ENCODE measurements around the gene SLC6A18. TPM values are rescaled to one million over a fixed set of nuclear protein-coding genes. Genes with fewer than 3 reads are reported as not detected.
A peak's percentile ranks its signal among the peaks of the same experiment; 100 is the strongest.
"Not testable (repeated sequence)": the region's sequence is repeated elsewhere in the genome, so short reads cannot be mapped to it uniquely, and the experiment has no call there.

SLC6A18 gene
- polyA plus RNA-seq, 6 donors from 2014 or later = not detected

GRCh38 chr5:1228120-1228519 lies 2.9 kb downstream of the SLC6A18 start:
- no peak for DNase-seq
- peaks cover 0 to 8% of the 10 kb centered on the region in 2 donors for H3K36me3 Mint-ChIP-seq
- ATAC-seq (ENCODE audit: low read depth in 2 of 2) = no peak
- H3K4me3 Mint-ChIP-seq = no peak overlapping the region
- peaks cover 0 to 2% (median 0%) of the 10 kb centered on the region in 7 donors for H3K9me3 Mint-ChIP-seq
- H3K27ac Mint-ChIP-seq = no peak overlapping the region
- peaks cover 4 to 9% (median 6%) of the 10 kb centered on the region in 3 donors for H3K4me1 Mint-ChIP-seq
- peaks cover 10 to 32% (median 20%) of the 10 kb centered on the region in 3 donors for H3K27me3 Mint-ChIP-seq

GRCh38 chr5:1229023-1229422 lies 3.8 kb downstream of the SLC6A18 start:
- peaks cover 10 to 32% (median 20%) of the 10 kb centered on the region in 3 donors for H3K27me3 Mint-ChIP-seq
- DNase-seq; ATAC-seq (ENCODE audit: low read depth in 2 of 2); H3K4me1 Mint-ChIP-seq; H3K36me3 Mint-ChIP-seq; H3K9me3 Mint-ChIP-seq; H3K4me3 Mint-ChIP-seq: not testable (repeated sequence)
- peak overlapping the region in 2 of 6 donors; percentile 37 to 60 for H3K27ac Mint-ChIP-seq

- DNase-seq (no peak), ATAC-seq (ENCODE audit: low read depth in 2 of 2) (no peak)
- Mint-ChIP-seq H3K27ac (no peak overlapping the region), H3K9me3 (peaks cover 0 to 2% (median 0%) of the 10 kb centered on the region in 7 donors), H3K36me3 (peaks cover 0 to 8% of the 10 kb centered on the region in 2 donors), H3K27me3 (peaks cover 10 to 32% (median 20%) of the 10 kb centered on the region in 3 donors), H3K4me1 (peaks cover 4 to 9% (median 6%) of the 10 kb centered on the region in 3 donors), H3K4me3 (no peak overlapping the region)
Measured at GRCh38 chr5:1229822-1230221, 4.6 kb downstream of the SLC6A18 start.

- peaks cover 10 to 32% (median 20%) of the 10 kb centered on the region in 3 donors for H3K27me3 Mint-ChIP-seq
- no peak overlapping the region for H3K4me3 Mint-ChIP-seq
- H3K4me1 Mint-ChIP-seq = peaks cover 4 to 9% (median 6%) of the 10 kb centered on the region in 3 donors
- ATAC-seq (ENCODE audit: low read depth in 2 of 2) (no peak), DNase-seq (no peak)
- H3K36me3 Mint-ChIP-seq = peaks cover 0 to 12% of the 10 kb centered on the region in 2 donors
- H3K27ac Mint-ChIP-seq = no peak overlapping the region
- peaks cover 0 to 3% (median 1%) of the 10 kb centered on the region in 7 donors for H3K9me3 Mint-ChIP-seq
Measured at GRCh38 chr5:1230551-1230950, 5.4 kb downstream of the SLC6A18 start.

GRCh38 chr5:1231354-1231905 lies 6.2 kb downstream of the SLC6A18 start:
- H3K27ac Mint-ChIP-seq = no peak overlapping the region
- no peak overlapping the region for H3K4me3 Mint-ChIP-seq
- ATAC-seq (ENCODE audit: low read depth in 2 of 2) (no peak), DNase-seq (no peak)
- peaks cover 10 to 32% (median 20%) of the 10 kb centered on the region in 3 donors for H3K27me3 Mint-ChIP-seq
- H3K4me1 Mint-ChIP-seq = peaks cover 4 to 9% (median 6%) of the 10 kb centered on the region in 3 donors
- H3K9me3 Mint-ChIP-seq = peaks cover 5 to 12% (median 9%) of the 10 kb centered on the region in 7 donors
- H3K36me3 Mint-ChIP-seq = peaks cover 8 to 21% of the 10 kb centered on the region in 2 donors

- H3K27ac Mint-ChIP-seq = peak overlapping the region in 1 of 6 donors; percentile 1
- H3K4me1 Mint-ChIP-seq = peaks cover 4 to 9% (median 6%) of the 10 kb centered on the region in 3 donors
- peaks cover 4 to 15% (median 11%) of the 10 kb centered on the region in 7 donors for H3K9me3 Mint-ChIP-seq
- DNase-seq (no peak), ATAC-seq (ENCODE audit: low read depth in 2 of 2) (no peak)
- peaks cover 2 to 25% (median 20%) of the 10 kb centered on the region in 3 donors for H3K27me3 Mint-ChIP-seq
- no peak overlapping the region for H3K4me3 Mint-ChIP-seq
- H3K36me3 Mint-ChIP-seq = peaks cover 9 to 21% of the 10 kb centered on the region in 2 donors
Measured at GRCh38 chr5:1232780-1233179, 7.6 kb downstream of the SLC6A18 start.

GRCh38 chr5:1235379-1235778 lies 10.2 kb downstream of the SLC6A18 start:
- DNase-seq (no peak), ATAC-seq (ENCODE audit: low read depth in 2 of 2) (no peak)
- H3K27me3 Mint-ChIP-seq = peaks cover 0 to 4% (median 3%) of the 10 kb centered on the region in 3 donors
- H3K36me3 Mint-ChIP-seq = peaks cover 9 to 12% of the 10 kb centered on the region in 2 donors
- H3K4me3 Mint-ChIP-seq = no peak overlapping the region
- H3K4me1 Mint-ChIP-seq = no peaks in the 10 kb centered on the region
- no peak overlapping the region for H3K27ac Mint-ChIP-seq
- peaks cover 4 to 15% (median 11%) of the 10 kb centered on the region in 7 donors for H3K9me3 Mint-ChIP-seq

- Mint-ChIP-seq H3K27ac (no peak overlapping the region), H3K4me1 (no peaks in the 10 kb centered on the region), H3K36me3 (peaks cover 9 to 12% of the 10 kb centered on the region in 2 donors), H3K9me3 (peaks cover 4 to 15% (median 13%) of the 10 kb centered on the region in 7 donors), H3K4me3 (no peak overlapping the region), H3K27me3 (no peaks in the 10 kb centered on the region)
- no peak for DNase-seq
- ATAC-seq (ENCODE audit: low read depth in 2 of 2) = no peak
Measured at GRCh38 chr5:1235838-1236237, 10.7 kb downstream of the SLC6A18 start.

GRCh38 chr5:1239505-1240251 lies 14.5 kb downstream of the SLC6A18 start:
- no peak for DNase-seq
- no peak for ATAC-seq (ENCODE audit: low read depth in 2 of 2)
- peaks cover 4 to 15% (median 11%) of the 10 kb centered on the region in 7 donors for H3K9me3 Mint-ChIP-seq
- H3K4me1 Mint-ChIP-seq = no peaks in the 10 kb centered on the region
- peak overlapping the region in 1 of 6 donors; percentile 27 for H3K27ac Mint-ChIP-seq
- H3K4me3 Mint-ChIP-seq = no peak overlapping the region
- peaks cover 0 to 14% (median 0%) of the 10 kb centered on the region in 3 donors for H3K27me3 Mint-ChIP-seq
- H3K36me3 Mint-ChIP-seq = peaks cover 9 to 12% of the 10 kb centered on the region in 2 donors

GRCh38 chr5:1240496-1241260 lies 15.5 kb downstream of the SLC6A18 start:
- Mint-ChIP-seq H3K9me3 (peaks cover 4 to 13% (median 9%) of the 10 kb centered on the region in 7 donors), H3K27ac (no peak overlapping the region), H3K4me1 (no peaks in the 10 kb centered on the region), H3K4me3 (peak overlapping the region in 1 of 8 donors; percentile 51), H3K27me3 (peaks cover 0 to 14% (median 0%) of the 10 kb centered on the region in 3 donors), H3K36me3 (peaks cover 7 to 9% of the 10 kb centered on the region in 2 donors)
- ATAC-seq (ENCODE audit: low read depth in 2 of 2) = no peak
- DNase-seq = no peak

- H3K27ac Mint-ChIP-seq = no peak overlapping the region
- ATAC-seq (ENCODE audit: low read depth in 2 of 2) (no peak), DNase-seq (no peak)
- H3K36me3 Mint-ChIP-seq = no peaks in the 10 kb centered on the region
- H3K27me3 Mint-ChIP-seq = peaks cover 0 to 15% (median 0%) of the 10 kb centered on the region in 3 donors
- no peak overlapping the region for H3K4me3 Mint-ChIP-seq
- H3K4me1 Mint-ChIP-seq = no peaks in the 10 kb centered on the region
- peaks cover 0 to 4% (median 1%) of the 10 kb centered on the region in 7 donors for H3K9me3 Mint-ChIP-seq
Measured at GRCh38 chr5:1241509-1242080, 16.4 kb downstream of the SLC6A18 start.

GRCh38 chr5:1242733-1243486 lies 17.7 kb downstream of the SLC6A18 start:
- DNase-seq = no peak
- H3K36me3 Mint-ChIP-seq = no peaks in the 10 kb centered on the region
- no peak overlapping the region for H3K4me3 Mint-ChIP-seq
- H3K27ac Mint-ChIP-seq = no peak overlapping the region
- H3K9me3 Mint-ChIP-seq = peaks cover 0 to 2% (median 0%) of the 10 kb centered on the region in 7 donors
- H3K27me3 Mint-ChIP-seq = peaks cover 0 to 20% (median 0%) of the 10 kb centered on the region in 3 donors
- peaks cover 0 to 2% (median 0%) of the 10 kb centered on the region in 3 donors for H3K4me1 Mint-ChIP-seq
- no peak for ATAC-seq (ENCODE audit: low read depth in 2 of 2)
